NCI-H1694 (cell line): ENCODE results near the gene METRNL.
"Not testable (repeated sequence)": the region's sequence is repeated elsewhere in the genome, so short reads cannot be mapped to it uniquely, and the experiment has no call there.

Experiments used
- DNase-seq: peaks from one replicate; lab custom pipeline; 2025; lab: John Stamatoyannopoulos, UW

The METRNL gene

GRCh38 chr17:83140249-83140566 is 60.8 kb downstream of the METRNL start:
- DNase-seq: not testable (repeated sequence)

DNA sequence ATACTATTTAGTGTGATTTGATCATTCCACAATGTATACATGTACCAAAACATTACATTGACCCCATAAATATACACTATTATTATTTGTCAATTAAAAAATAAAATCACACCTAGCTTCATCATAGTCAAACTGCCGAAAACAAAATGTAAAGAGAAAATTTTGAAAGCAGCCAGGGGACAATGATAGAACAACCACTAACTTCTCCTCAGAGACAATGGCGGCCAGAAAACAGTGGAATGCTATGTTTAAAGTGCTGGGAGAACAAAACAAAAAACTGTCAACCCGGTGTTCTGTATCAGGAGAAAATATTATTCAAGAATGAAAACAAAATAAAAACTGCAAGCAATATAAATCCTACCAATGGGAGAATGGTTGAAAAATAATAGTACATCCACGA is 63.2 kb downstream of the METRNL start:
- no peak for DNase-seq

DNA sequence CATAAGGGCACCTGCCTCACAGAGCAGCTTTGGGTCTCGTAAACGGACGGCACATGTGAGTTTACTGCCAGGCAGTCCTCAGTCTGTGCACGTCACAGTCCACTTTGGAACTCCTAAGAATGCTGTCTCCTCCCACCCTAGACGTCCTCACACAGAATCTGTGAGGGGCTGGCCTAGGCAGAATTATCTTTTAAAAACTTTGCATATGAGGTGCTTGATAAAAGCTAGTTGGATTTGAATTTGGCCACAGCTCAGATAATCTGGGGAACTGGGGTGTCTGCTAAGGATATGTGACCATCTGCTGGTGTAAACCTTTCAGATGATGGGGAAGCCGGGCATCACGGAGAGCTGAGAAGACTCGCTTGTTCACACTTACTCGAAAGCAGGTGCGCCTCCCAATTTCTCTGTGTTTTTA is 64.4 kb downstream of the METRNL start:
- no peak for DNase-seq
